Measurements from ENCODE around the gene ANK2.

GRCh38 chr4:113131621-113132020 lies 82.2 kb downstream of the ANK2 start:
- TF ChIP-seq CTCF (IDR thresholded peaks at IDR 0.05; ENCODE audit: low read length), result no peak
- no peak for TF ChIP-seq EZH2 (IDR thresholded peaks at IDR 0.05; ENCODE audit: borderline replicate concordance, low read length)

Data from OCI-LY1 (cell line).